Muscle layer of duodenum (tissue), 2 donors: ENCODE results near the gene IGFBP2.
"Not testable (repeated sequence)": the region's sequence is repeated elsewhere in the genome, so short reads cannot be mapped to it uniquely, and the experiment has no call there.

Source experiments
- H3K27ac ChIP-seq: one replicate; pipeline ENCODE4 v1.7.0; 2013; ENCODE audit warnings: mild to moderate bottlenecking, low read length
- H3K27me3 ChIP-seq: one replicate; pipeline ENCODE4 v1.7.0; 2013; ENCODE audit warnings: low read depth, mild to moderate bottlenecking, control low read depth, low read length
- H3K36me3 ChIP-seq, 2 donors: one replicate each; pipeline ENCODE4 v1.7.0; 2013; ENCODE audit warnings: low read length in 2 of 2, control low read depth in 1 of 2, mild to moderate bottlenecking in 1 of 2; ENCODE audit not compliant: insufficient read depth in 2 of 2, control insufficient read depth in 1 of 2
- H3K4me1 ChIP-seq, 2 donors: one replicate each; pipeline ENCODE4 v1.7.0; 2013; ENCODE audit warnings: low read length in 2 of 2, mild to moderate bottlenecking in 2 of 2, control low read depth in 1 of 2, moderate library complexity in 1 of 2; ENCODE audit not compliant: insufficient read depth in 2 of 2, control insufficient read depth in 1 of 2
- H3K4me3 ChIP-seq, 2 donors: one replicate each; pipeline ENCODE4 v1.7.0; 2013; ENCODE audit warnings: low read length in 2 of 2, low read depth in 1 of 2, mild to moderate bottlenecking in 1 of 2
- H3K9me3 ChIP-seq, 2 donors: one replicate each; pipeline ENCODE4 v1.7.0; 2013; ENCODE audit warnings: low read length in 2 of 2, control low read depth in 1 of 2, mild to moderate bottlenecking in 1 of 2; ENCODE audit not compliant: control insufficient read depth in 1 of 2
- donor health status: healthy.

The IGFBP2 gene

GRCh38 chr2:216597825-216598224, 35.4 kb upstream of the IGFBP2 start:
- not testable (repeated sequence) for H3K9me3 ChIP-seq, H3K36me3 ChIP-seq, H3K27me3 ChIP-seq, H3K27ac ChIP-seq, H3K4me3 ChIP-seq
- peaks cover 0 to 14% of the 10 kb centered on the region in 2 donors for H3K4me1 ChIP-seq

- Histone ChIP-seq H3K4me1 (peaks cover 0 to 13% of the 10 kb centered on the region in 2 donors), H3K27me3 (no peaks in the 10 kb centered on the region), H3K4me3 (no peak overlapping the region), H3K27ac (no peak overlapping the region), H3K36me3 (no peaks in the 10 kb centered on the region), H3K9me3 (no peaks in the 10 kb centered on the region)
Observed at GRCh38 chr2:216601632-216602409, 31.4 kb upstream of the IGFBP2 start.

GRCh38 chr2:216603010-216603883, 30.0 kb upstream of the IGFBP2 start:
- H3K4me1 ChIP-seq: no peaks in the 10 kb centered on the region
- no peaks in the 10 kb centered on the region for H3K27me3 ChIP-seq
- no peak overlapping the region for H3K27ac ChIP-seq
- H3K36me3 ChIP-seq: no peaks in the 10 kb centered on the region
- H3K9me3 ChIP-seq: no peaks in the 10 kb centered on the region
- no peak overlapping the region for H3K4me3 ChIP-seq

GRCh38 chr2:216603884-216604245, 29.4 kb upstream of the IGFBP2 start:
- H3K4me3 ChIP-seq: no peak overlapping the region
- H3K36me3 ChIP-seq: no peaks in the 10 kb centered on the region
- no peaks in the 10 kb centered on the region for H3K9me3 ChIP-seq
- no peaks in the 10 kb centered on the region for H3K27me3 ChIP-seq
- no peak overlapping the region for H3K27ac ChIP-seq
- no peaks in the 10 kb centered on the region for H3K4me1 ChIP-seq

- no peaks in the 10 kb centered on the region for H3K36me3 ChIP-seq
- H3K4me3 ChIP-seq: no peak overlapping the region
- no peak overlapping the region for H3K27ac ChIP-seq
- H3K4me1 ChIP-seq: no peaks in the 10 kb centered on the region
- no peaks in the 10 kb centered on the region for H3K27me3 ChIP-seq
- no peaks in the 10 kb centered on the region for H3K9me3 ChIP-seq
Observed at GRCh38 chr2:216604458-216604857, 28.8 kb upstream of the IGFBP2 start.

GRCh38 chr2:216606551-216607276, 26.5 kb upstream of the IGFBP2 start:
- Histone ChIP-seq H3K4me1 (no peaks in the 10 kb centered on the region), H3K9me3 (no peaks in the 10 kb centered on the region), H3K27ac (no peak overlapping the region), H3K36me3 (no peaks in the 10 kb centered on the region), H3K27me3 (no peaks in the 10 kb centered on the region), H3K4me3 (no peak overlapping the region)

GRCh38 chr2:216607277-216607560, 26.0 kb upstream of the IGFBP2 start:
- Histone ChIP-seq H3K4me3 (no peak overlapping the region), H3K36me3 (no peaks in the 10 kb centered on the region), H3K9me3 (no peaks in the 10 kb centered on the region), H3K27ac (no peak overlapping the region), H3K27me3 (no peaks in the 10 kb centered on the region), H3K4me1 (no peaks in the 10 kb centered on the region)

- no peak overlapping the region for H3K4me3 ChIP-seq
- no peaks in the 10 kb centered on the region for H3K36me3 ChIP-seq
- no peak overlapping the region for H3K27ac ChIP-seq
- no peaks in the 10 kb centered on the region for H3K27me3 ChIP-seq
- no peaks in the 10 kb centered on the region for H3K9me3 ChIP-seq
- no peaks in the 10 kb centered on the region for H3K4me1 ChIP-seq
Observed at GRCh38 chr2:216608525-216608924, 24.7 kb upstream of the IGFBP2 start.

- no peaks in the 10 kb centered on the region for H3K36me3 ChIP-seq
Observed at GRCh38 chr2:216615298-216616082, 17.7 kb upstream of the IGFBP2 start.

GRCh38 chr2:216616083-216616678, 17.0 kb upstream of the IGFBP2 start:
- H3K27ac ChIP-seq: no peak overlapping the region
- no peaks in the 10 kb centered on the region for H3K27me3 ChIP-seq
- H3K9me3 ChIP-seq: no peaks in the 10 kb centered on the region
- H3K4me3 ChIP-seq: no peak overlapping the region
- H3K36me3 ChIP-seq: no peaks in the 10 kb centered on the region
- H3K4me1 ChIP-seq: peaks cover 0 to 10% of the 10 kb centered on the region in 2 donors

More at GRCh38 chr2:216615298-216616082, 17.7 kb upstream of the IGFBP2 start:
- Histone ChIP-seq H3K9me3 (no peaks in the 10 kb centered on the region), H3K4me3 (no peak overlapping the region), H3K27ac (no peak overlapping the region), H3K4me1 (peaks cover 0 to 10% of the 10 kb centered on the region in 2 donors), H3K27me3 (no peaks in the 10 kb centered on the region)
